Keratinocyte (primary cell): ENCODE measurements around the gene TMEM184A. TPM values are rescaled to one million over a fixed set of nuclear protein-coding genes. Genes with fewer than 3 reads are reported as not detected.

Source experiments
- DNase-seq: peaks from one replicate; pipeline ENCODE4 v3.0.0-alpha.2; 2011; ENCODE audit warnings: low read depth, missing footprints, low spot score
- FAIRE-seq: peaks from 2 replicates; lab custom pipeline; 2011; peaks lifted over from hg19 to GRCh38; lab: Jason Lieb, UNC
- H2AFZ ChIP-seq: 2 replicates; pipeline ENCODE4 v1.6.0; 2012; ENCODE audit warnings: low read length, control low read depth, inconsistent platforms; ENCODE audit not compliant: control insufficient read depth
- H3K27ac ChIP-seq: 2 replicates; pipeline ENCODE4 v1.5.1; 2011; ENCODE audit warnings: low read length; ENCODE audit not compliant: control insufficient read depth, insufficient read depth
- H3K27me3 ChIP-seq: 3 replicates; pipeline ENCODE4 v1.6.0; 2011; ENCODE audit warnings: low read length; ENCODE audit not compliant: control insufficient read depth, insufficient read depth; ENCODE audit errors: extremely low read depth
- H3K36me3 ChIP-seq, 2 experiments: 2 replicates in 1 of 2; 3 replicates in 1 of 2; pipeline ENCODE4 v1.5.1; 2011; ENCODE audit warnings: low read length in 2 of 2, mild to moderate bottlenecking in 1 of 2; ENCODE audit not compliant: control insufficient read depth in 2 of 2, insufficient read depth in 2 of 2; ENCODE audit errors: extremely low read depth in 1 of 2
- H3K4me1 ChIP-seq: 3 replicates; pipeline ENCODE4 v1.5.1; 2011; ENCODE audit warnings: low read length; ENCODE audit not compliant: control insufficient read depth, insufficient read depth; ENCODE audit errors: extremely low read depth
- H3K4me2 ChIP-seq: 3 replicates; pipeline ENCODE4 v1.6.0; 2011; ENCODE audit warnings: low read depth, low read length; ENCODE audit not compliant: control insufficient read depth, insufficient read depth; ENCODE audit errors: extremely low read depth
- H3K4me3 ChIP-seq, 3 experiments: fragments of 200-600 bp in 1 of 3; sonication (generic) in 1 of 3; 2 replicates in 2 of 3; 3 replicates in 1 of 3; pipeline ENCODE4 v1.5.1; 2011 to 2016; ENCODE audit warnings: low read length in 3 of 3, mild to moderate bottlenecking in 3 of 3, control low read depth in 2 of 3, inconsistent platforms in 1 of 3, low read depth in 1 of 3, mixed read lengths in 1 of 3, mixed run types in 1 of 3, moderate library complexity in 1 of 3; ENCODE audit not compliant: control insufficient read depth in 2 of 3, insufficient read depth in 2 of 3; ENCODE audit errors: extremely low read depth in 1 of 3
- H3K79me2 ChIP-seq: 2 replicates; pipeline ENCODE4 v1.6.0; 2012; ENCODE audit warnings: low read length; ENCODE audit not compliant: control insufficient read depth, insufficient read depth
- H3K9ac ChIP-seq: 3 replicates; pipeline ENCODE4 v1.6.0; 2011; ENCODE audit warnings: low read length; ENCODE audit not compliant: control insufficient read depth, insufficient read depth; ENCODE audit errors: extremely low read depth
- H3K9me1 ChIP-seq: 3 replicates; pipeline ENCODE4 v1.6.0; 2011; ENCODE audit warnings: low read length; ENCODE audit not compliant: control insufficient read depth, insufficient read depth; ENCODE audit errors: extremely low read depth
- H3K9me3 ChIP-seq: 2 replicates; pipeline ENCODE4 v1.5.1; 2012; ENCODE audit warnings: low read depth, low read length; ENCODE audit not compliant: control insufficient read depth
- H4K20me1 ChIP-seq: 3 replicates; pipeline ENCODE4 v1.6.0; 2011; ENCODE audit warnings: low read length; ENCODE audit not compliant: control insufficient read depth, insufficient read depth; ENCODE audit errors: extremely low read depth
- CTCF ChIP-seq, 3 experiments: IDR thresholded peaks in 1 of 3; conservative IDR thresholded peaks in 1 of 3; optimal IDR thresholded peaks in 1 of 3; 2 replicates in 2 of 3; 3 replicates in 1 of 3; pipeline versions ENCODE3 to v1.5.1; 2011; ENCODE audit warnings: low read length in 3 of 3, mild to moderate bottlenecking in 3 of 3, moderate library complexity in 2 of 3, control low read depth in 1 of 3, inconsistent platforms in 1 of 3; ENCODE audit not compliant: insufficient read depth in 2 of 3; ENCODE audit errors: extremely low read depth in 1 of 3
- EZH2 ChIP-seq: IDR thresholded peaks from one replicate; pipeline ENCODE4 v1.6.1; 2012; ENCODE audit warnings: inconsistent platforms, mild to moderate bottlenecking, low read length, moderate library complexity
- dilution Hi-C: fragments of 300-500 bp; cut with MboI; formaldehyde crosslinking; loops from one replicate; pipeline ENCODE4 v1.7.0; 2020; ENCODE audit warnings: low sequenced_read_pairs; ENCODE audit not compliant: extremely low pct_ligation_motif_present
- polyA plus RNA-seq, 5 experiments: library from polyadenylated mRNA; depleted of rRNA in 3 of 5; stranded (reverse) in 3 of 5; stranded (forward) in 1 of 5; unstranded in 1 of 5; fragments of >200 nt; gene quantifications; 1 replicate in 1 of 5; 2 replicates in 3 of 5; 3 replicates in 1 of 5; pipeline versions ENCODE4 v1.2.1 to v1.2.3, GENCODE V29; 2011 to 2012; ENCODE audit warnings: missing spikeins in 2 of 5, low read depth in 1 of 5, low replicate concordance in 1 of 5

Gene TMEM184A
- polyA plus RNA-seq, 1 donor (not counting 4 experiments of a cell fraction or from before 2014, with no cell fraction given), result 2.9 TPM

GRCh38 chr7:1544896-1545416 is 11.0 kb downstream of the TMEM184A start:
- no peaks in the 10 kb centered on the region for H3K9me3 ChIP-seq
- H3K27me3 ChIP-seq, result no peaks in the 10 kb centered on the region
- H3K27ac ChIP-seq, result peak overlapping the region; percentile 0
- TF ChIP-seq EZH2 (no peak), CTCF (optimal IDR thresholded peaks at IDR 0.05 in 1 of 3, IDR thresholded peaks at IDR 0.05 in 1 of 3, conservative IDR thresholded peaks at IDR 0.05 in 1 of 3; ENCODE audit: extremely low read depth in 1 of 3, insufficient read depth in 2 of 3, low read length in 3 of 3) (no peak)
- DNase-seq (no peak), FAIRE-seq (no peak)
- dilution Hi-C loops, result no loop called here
- H3K36me3 ChIP-seq, result peaks cover 0 to 9% of the 10 kb centered on the region in 2 experiments
- H3K4me2 ChIP-seq, result no peak overlapping the region
- H3K9me1 ChIP-seq, result no peaks in the 10 kb centered on the region
- no peaks in the 10 kb centered on the region for H4K20me1 ChIP-seq
- H3K4me3 ChIP-seq, result no peak overlapping the region
- no peak overlapping the region for H2AFZ ChIP-seq
- peaks cover 18% of the 10 kb centered on the region for H3K4me1 ChIP-seq
- H3K79me2 ChIP-seq, result no peaks in the 10 kb centered on the region
- H3K9ac ChIP-seq, result peak overlapping the region; percentile 53

- FAIRE-seq, result no peak
- Histone ChIP-seq H2AFZ (no peak overlapping the region), H3K9ac (peak overlapping the region; percentile 53), H3K27ac (peak overlapping the region; percentile 0), H3K4me2 (no peak overlapping the region), H3K4me1 (peaks cover 18% of the 10 kb centered on the region), H3K9me3 (no peaks in the 10 kb centered on the region), H3K27me3 (no peaks in the 10 kb centered on the region), H4K20me1 (no peaks in the 10 kb centered on the region), H3K79me2 (peaks cover 3% of the 10 kb centered on the region), H3K4me3 (no peak overlapping the region), H3K9me1 (no peaks in the 10 kb centered on the region), H3K36me3 (peaks cover 0 to 10% of the 10 kb centered on the region in 2 experiments)
- no peak for DNase-seq
- TF ChIP-seq EZH2 (no peak), CTCF (optimal IDR thresholded peaks at IDR 0.05 in 1 of 3, IDR thresholded peaks at IDR 0.05 in 1 of 3, conservative IDR thresholded peaks at IDR 0.05 in 1 of 3; ENCODE audit: extremely low read depth in 1 of 3, insufficient read depth in 2 of 3, low read length in 3 of 3) (no peak)
- dilution Hi-C loops, result no loop called here
Observed at GRCh38 chr7:1544178-1544895, 11.7 kb downstream of the TMEM184A start.
